HG03159 (cell line): ENCODE measurements around the gene DIAPH2.
A peak's percentile ranks its signal among the peaks of the same experiment; 100 is the strongest.

ENCODE experiments used
- ATAC-seq: cut with Tn5 transposase; IDR thresholded peaks from one replicate; pipeline ENCODE4 v1.9.1; 2021; ENCODE audit warnings: mild to moderate bottlenecking, moderate library complexity; ENCODE audit not compliant: unreplicated experiment

The DIAPH2 gene

DNA sequence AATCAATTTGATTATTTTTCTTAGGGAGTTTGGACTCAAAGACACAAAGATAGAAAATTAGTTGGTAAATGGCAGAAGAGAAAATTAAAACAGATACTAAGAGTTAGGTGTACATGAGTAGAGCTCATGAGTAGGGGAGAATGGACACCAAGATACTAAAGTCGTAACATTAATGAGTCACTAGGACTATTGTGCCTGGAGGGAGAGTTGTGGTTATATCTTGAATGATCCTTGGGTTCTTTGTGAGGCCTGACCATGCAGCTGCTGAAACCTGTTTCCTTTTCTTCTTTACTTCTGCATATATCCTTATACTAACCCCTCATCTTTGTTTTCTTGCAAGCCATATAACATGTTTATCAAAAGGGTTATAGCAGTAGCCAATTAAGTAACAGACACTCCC lies 731.8 kb downstream of the DIAPH2 start:
- ATAC-seq, result no peak

DNA sequence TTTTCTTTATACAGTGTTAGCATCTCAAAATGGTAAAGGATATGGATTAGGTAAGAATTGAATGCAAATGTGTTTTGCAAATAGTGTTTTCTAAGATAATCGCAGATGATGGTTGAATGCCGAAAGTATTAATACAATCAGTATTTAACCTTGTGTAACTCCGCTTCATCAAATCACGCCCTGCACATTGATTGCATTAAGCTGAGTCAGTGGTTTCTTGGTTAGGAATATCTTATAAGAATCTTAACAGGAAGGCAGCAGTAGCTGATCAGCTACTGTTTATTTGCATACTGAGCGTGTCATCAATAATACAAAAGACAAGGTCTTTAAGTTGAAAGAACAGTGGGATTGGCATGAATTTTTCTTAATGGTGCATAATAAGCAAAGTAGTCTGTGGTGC lies 744.5 kb downstream of the DIAPH2 start:
- ATAC-seq, result no peak

DNA sequence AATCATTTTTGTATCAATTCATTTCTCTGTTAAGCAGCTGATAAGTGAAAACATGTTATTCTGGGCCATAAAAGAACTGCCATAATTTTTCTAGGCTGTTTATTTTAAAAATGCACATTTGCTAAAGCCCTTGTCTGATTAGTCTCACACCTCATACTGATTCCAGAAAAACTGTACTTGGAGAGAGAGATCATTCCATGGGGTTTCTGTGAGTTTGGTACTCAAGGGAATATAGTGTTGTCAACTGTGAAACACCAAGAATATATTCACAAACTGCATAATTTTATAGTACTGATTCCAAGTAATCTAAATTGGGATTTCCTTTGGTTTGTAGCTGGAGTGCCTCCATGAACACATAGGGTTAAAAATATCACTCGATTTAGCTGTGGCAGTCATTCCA lies 746.6 kb downstream of the DIAPH2 start:
- ATAC-seq, result no peak

DNA sequence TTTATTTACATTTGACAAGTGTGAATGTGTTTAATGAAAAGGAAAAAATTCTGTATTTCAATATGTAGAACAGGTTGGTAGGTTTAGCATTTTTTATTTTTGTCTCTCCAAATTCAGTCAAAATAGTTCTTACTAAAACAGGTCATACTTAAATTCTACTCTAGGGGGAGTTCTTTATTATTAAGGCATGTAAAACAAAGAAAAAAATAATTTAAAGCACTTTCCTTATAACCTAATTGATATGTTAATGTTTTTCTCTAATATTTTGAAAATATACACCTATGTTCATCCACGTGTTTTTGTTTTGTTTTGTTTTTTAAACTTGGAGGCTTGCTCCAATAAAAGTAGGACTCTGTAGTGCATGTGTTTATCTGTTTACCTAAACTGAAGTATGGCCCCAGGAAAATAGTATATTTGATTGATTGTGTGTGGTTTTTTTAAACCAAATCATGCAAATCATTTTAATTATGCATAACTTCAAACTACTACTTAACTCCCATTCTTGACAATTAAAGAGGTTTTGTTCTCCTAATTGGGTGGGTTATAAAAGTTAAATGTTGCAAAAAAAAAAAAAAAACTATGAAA lies 761.7 kb downstream of the DIAPH2 start:
- ATAC-seq, result no peak

DNA sequence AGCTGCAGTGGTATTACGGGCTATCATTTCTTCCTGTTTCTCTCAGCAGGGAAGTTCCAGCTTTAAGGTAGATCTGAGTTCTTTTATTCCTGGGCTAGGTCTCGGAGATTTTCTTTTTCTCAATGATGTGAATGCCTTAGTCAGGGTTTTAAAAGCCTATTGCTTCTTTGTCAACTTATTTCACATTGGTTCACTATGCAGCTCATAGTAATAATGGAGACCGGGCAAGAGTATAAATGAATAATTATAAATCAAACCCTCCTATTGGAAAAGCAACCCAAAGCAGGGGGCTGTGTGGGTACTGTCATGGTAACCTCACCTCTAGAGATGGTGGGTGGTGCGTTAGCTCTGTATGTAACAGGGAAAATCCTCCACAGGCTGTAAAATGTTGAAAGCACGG lies 762.7 kb downstream of the DIAPH2 start:
- ATAC-seq, result no peak

DNA sequence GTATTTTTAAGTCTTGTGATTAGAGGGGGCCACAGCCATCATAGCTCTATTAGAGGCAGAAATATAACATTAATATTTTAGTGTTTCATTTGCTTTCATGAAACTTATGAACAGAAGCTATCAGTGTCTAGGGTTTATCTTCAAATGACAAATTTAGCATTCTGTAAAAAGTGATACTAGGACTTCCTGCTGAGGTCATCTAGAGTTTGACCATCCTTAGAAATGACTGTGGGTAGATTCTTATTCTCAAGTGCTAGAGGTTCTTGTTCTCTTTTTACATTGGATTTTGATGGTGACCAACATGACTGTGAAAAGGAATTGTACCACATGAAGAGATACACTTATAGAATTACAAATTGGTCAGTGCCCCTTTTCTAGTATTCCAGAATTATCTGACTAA lies 767.6 kb downstream of the DIAPH2 start:
- no peak for ATAC-seq

DNA sequence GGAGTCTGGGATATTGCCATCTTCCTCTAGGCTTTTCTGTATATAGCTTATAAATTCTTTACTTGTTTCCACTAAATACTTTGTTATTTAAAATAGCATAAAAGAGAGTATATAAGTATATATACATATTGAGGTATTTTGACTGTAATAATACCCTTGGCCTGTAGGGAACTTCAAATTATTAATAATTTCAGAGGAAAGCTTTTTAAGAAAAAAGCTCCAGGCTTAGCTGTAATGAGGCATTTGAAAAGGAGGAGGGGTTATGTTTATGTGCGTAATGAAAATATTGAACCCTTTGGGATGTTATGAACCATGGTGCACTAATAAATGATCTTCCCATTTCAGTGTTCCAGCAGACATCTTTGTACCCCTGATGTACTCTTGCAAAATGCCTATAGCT lies 777.1 kb downstream of the DIAPH2 start:
- ATAC-seq, result no peak

DNA sequence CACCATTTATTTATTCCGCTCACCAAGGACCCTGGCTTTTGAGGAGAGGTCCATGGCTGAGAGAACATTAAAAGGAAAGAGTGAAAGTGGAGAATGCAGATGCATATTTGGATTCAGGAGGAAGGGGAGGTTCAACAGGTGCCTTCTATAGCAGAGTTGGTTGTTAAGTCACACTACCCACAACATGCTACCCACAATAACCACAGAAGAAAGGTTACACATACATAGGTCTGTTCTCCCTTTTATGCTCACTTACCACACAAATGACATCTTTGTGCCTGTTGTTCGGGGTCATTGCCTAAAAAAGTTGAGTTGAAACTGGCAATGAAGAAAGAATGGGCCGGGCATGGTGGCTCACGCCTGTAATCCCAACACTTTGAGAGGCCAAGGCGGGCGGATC lies 786.4 kb downstream of the DIAPH2 start:
- ATAC-seq, result no peak

DNA sequence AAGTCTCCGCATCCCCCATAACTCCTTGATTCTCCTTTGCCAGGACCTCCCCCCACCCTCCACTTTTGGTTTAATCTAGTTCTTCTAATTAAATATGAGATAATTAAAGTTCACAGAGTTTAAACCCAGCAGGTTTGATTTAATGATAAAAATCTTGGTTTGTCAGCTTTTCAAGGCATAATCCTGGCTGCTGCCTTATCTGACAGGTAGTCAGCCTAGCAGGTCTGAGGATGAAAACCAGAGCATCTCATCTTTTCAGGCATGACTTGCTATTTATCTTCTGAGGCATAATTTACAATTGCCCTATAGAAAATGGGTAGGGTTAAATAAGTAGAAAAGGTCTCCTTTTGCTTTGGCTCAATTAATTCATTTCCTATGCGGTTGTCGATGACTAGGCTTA lies 790.3 kb downstream of the DIAPH2 start:
- ATAC-seq, result no peak

DNA sequence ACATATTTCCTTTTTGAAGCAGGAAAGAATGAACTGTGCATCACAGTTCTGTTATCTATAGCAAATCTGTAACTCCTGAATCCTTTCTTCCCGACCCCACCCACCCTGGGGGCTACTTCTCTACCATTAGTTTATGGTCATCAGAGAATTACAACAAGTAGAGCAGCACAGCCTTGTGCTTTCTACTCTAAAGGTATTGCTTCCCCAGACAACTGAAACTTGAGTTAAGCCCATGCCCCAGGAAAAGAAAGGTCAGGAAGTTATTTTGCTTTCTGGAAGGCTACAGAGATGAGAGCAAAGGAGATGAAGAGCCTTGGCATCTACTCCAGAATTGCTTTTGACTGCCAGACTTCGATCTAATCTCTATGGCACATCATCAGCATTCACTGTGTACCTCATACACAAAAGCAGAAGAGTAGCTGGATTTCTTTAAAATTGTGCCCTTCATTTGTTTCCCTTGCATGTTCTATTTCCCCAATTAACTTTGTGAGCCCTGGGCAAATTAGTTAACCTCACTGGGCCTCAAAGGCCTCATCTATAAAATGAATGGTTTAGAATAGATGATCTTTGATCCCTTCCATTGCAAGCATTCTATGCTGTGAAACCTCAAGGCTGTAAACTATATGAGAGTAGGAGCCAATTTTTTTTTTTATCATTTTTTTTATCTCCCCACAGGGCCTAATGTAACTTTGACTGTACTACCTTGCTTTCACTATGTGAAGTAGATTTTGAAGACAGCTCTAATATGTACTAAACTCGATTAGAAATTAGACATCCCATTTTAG lies 794.7 kb downstream of the DIAPH2 start:
- no peak for ATAC-seq

DNA sequence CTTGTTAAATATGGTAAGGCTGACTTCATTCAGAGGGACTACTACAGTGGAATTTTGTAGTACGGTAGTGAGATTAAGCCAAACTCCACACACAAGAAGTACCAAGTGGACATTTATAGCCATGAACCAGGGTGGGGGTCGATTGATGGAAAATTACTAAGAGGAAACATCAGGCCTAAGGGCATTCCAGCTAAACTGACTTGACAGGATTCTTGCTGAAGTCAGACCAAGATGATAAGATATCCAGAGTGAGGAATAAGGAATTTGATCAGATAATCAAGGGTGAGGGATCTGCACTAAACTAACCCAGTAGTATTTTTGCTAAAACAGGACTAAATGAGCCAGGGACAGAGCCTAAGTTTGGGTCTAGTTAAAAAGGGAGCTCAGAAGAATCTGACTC lies 796.6 kb downstream of the DIAPH2 start:
- no peak for ATAC-seq

DNA sequence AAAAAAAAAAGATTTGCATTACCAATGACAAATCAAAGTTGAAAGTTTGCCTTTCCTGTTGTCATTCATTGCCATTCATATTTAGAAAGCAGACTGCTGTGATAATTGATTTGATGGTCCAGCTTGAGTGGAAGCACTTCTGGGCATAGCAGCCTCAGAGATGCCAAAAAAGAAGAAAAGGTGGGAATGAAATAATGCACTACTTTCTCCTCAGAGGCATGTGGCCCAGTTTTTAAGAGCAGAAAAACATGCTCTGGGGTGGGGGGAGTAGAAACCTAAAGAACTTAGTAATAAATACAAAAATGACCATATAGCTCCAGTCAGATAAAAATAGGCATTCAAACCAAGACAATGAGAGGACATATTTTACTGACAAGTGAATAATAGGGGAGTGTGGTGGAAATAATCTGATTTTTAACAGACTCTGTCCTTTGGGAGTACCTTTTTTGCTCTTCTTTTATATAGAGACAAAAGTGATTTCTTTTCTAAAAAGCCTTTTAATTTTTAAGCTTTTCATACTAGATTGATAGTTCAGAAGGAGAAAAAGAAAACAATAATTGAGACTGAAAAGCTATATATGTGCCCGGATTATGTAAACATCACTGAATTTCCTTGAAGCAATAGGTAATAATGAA lies 798.1 kb downstream of the DIAPH2 start:
- ATAC-seq, result no peak

DNA sequence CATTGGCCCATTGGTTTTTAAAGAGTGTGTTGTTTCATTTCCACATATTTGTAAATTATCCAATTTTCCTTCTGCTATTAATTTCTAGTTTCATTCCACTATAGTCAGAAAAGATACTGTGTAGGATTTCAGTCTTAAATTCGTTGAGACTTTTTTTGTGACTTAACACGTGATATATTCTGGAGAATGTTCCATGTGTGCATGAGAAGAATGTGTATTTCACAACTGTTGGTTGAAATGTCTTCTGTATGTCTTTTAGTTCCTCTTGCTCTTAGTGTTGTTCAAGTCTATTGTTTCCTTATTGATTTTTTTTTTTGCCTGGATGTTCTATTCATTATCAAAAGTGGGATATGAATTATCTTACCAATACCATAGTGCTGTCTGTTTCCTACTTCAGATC lies 806.0 kb downstream of the DIAPH2 start:
- ATAC-seq, result no peak

DNA sequence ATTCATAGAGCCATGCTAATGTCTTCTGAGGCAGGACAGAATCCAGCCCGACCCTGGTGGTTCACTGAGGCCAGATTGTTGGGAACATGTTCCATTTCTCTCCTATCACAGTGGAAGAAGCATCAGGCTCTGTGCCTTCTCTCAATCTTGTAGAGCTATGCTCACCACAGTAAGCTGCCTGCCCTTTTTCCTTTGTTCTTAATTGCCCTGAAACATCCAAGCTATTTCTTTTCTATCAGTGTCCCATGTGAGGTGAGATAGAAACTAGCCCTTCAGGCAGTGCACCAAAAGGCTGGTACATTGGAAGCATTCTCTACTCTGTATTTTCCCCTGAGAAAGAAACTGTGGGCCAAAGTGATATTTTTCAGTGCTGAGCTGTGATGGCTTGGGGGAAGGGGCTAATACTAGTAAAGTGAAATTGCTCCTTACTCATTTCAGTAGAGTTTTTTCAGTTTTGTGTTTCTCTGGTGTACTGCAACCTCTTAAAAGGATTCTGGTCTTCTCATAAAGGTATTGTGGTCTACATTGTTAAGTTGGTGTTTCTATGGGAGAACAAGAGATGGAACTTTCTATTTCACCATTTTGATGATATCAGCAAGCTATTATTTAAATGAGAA lies 810.2 kb downstream of the DIAPH2 start:
- ATAC-seq, result peak; percentile 83

DNA sequence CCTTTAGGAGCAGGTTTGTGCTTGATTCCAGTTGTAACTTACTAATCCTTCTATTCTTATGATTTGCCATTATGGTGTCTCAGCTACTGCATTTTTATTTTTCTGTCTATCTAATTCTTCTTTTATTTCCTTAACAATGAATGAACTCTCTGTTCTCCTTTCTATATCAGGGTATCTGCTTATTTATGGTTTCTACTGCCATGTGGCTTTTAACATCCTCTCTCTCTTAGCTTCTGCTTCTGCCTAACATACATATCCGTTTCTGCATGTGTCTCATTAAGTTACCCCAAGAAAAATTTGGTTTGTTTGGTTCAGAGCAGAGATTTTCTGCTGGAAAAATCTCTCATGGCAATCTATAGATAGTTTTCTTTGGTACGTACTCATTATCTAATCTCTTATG lies 813.5 kb downstream of the DIAPH2 start:
- peak; percentile 54 for ATAC-seq

DNA sequence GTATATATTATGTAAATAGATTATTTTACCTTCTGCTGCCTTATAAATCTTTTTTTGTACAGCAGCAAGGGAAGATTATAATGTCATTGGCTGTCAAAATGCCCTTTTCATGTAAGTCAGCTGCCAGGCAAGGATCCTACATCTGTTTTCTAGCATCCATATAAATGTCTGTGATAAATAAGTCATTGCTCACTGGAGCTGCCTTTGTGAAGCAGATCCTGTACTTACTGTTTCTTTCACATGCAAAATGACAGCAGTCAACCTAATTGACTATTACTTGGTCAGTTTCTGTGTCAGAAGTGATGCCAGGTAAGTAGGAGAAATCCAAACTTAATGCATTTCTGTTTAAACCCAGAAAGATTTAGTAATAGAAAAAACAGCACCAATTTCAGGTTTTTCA lies 819.8 kb downstream of the DIAPH2 start:
- no peak for ATAC-seq

DNA sequence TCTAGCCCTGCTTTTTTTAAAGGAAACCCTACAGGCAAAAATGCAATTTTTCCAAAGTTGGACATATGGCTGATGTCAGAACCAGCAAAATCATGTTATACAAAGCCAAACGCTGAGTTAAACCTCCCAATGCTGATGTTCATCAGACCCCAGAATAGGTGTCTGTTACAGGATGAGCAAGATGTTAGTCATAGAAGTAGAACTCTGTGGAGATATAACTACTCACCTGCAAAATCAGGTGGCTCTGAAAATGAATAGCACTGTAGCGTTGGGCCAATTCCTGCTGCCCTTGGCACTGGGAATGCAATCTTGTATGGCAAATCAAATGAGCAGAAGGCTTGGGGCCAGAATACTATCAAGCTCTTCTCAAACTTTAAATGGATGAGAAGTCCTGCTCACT lies 833.1 kb downstream of the DIAPH2 start:
- ATAC-seq, result no peak

DNA sequence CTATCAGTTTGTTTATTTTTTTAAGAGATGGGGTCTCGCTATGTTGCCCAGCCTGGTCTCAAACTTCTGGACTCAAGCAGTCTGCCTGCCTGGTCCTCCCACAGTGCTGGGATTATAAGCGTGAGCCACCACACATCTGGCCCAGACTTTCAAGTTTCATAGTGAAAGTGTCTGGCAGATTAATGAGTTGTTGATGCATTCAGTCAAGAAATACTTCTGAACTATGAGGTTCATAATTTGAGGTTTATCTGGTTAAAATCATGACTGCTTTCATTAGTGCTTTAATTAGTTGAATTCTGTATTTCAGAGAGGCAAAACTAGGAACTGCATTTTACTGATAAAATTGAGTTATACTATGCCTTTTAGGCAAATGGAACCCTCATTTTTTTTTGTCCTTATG lies 837.7 kb downstream of the DIAPH2 start:
- no peak for ATAC-seq

DNA sequence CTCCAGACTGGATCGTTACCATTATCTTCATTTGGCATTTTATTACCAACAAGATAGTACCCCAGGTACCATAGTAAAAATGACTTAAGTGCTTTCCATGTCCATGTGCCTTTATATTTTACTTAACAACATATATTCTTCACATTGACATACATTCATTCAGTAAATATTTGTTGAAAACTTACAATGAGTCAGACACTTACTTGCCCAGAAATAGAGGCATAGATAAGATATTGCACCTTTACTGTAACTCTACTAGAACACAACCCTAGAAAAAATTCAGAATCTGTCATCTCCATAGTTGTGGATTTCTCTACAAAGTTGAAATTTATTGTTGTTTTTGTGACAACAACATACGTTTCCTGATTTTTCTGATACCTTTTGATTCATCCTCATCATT lies 839.7 kb downstream of the DIAPH2 start:
- ATAC-seq, result no peak

DNA sequence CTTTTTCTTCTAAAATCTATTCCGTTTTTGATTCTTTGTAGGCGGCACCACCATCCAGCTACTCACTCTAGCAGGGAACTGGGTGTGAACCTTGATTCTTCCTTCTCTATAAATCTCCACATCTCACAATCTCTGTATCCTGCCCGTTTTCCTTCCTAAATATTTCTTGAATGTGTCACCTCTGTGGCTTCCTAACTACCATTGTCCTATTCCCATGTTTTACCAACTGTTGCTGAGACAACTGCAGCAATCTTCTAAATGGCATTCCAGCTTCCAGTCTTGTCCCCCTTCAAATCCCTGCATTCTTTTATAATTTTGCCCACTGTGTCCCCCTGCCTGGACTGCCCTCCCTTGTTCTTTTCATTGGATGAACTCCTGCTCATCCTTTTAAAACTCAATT lies 840.4 kb downstream of the DIAPH2 start:
- no peak for ATAC-seq

DNA sequence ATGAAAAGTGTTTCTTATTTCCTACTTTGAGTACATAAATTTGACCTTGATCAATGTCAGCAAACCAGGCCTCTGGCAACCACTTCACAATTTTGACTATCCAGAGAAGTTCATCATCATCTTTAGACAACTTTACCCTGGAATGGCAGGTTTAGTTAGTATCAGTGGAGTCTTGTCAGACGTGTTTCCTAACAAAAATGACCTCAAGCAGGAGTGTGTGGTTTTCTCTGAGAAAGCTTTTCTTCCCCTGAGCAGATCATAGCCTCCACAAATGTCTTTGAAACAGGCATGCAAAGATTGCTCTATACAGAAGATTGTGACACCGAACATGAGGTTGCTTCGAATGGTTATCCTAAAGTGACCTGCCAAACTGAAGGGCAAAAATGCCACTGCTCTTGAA lies 841.3 kb downstream of the DIAPH2 start:
- ATAC-seq, result no peak

DNA sequence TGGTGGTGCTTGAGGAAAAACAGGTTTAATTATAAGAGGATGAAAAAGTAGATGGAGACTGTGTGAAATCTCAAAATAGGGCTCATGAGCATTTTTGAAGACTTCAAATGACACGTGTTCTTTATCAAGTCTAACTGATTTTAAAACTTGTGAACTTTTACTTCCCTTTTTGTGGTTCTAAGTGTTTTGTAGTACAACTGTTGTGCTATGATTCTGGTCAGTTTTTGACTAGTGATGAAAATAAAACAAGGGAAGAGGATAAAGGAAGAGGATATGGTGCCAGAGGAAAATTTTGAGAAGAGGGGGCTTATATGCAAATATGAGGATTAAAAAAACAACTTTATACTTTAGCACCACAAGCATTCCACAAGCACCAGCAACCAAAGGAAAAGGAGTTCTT lies 843.1 kb downstream of the DIAPH2 start:
- ATAC-seq, result no peak
